Ishikawa (cell line): ENCODE results near the gene IFNGR1.

ENCODE experiments used
- EGR1 ChIP-seq: IDR thresholded peaks from 2 replicates; pipeline ENCODE4 v1.6.1; 2012
- REST ChIP-seq: IDR thresholded peaks from 2 replicates; pipeline ENCODE4 v1.6.1; 2012; ENCODE audit warnings: low read depth, mild to moderate bottlenecking
- TAF1 ChIP-seq: IDR thresholded peaks from 2 replicates; pipeline ENCODE4 v1.6.1; 2012; ENCODE audit warnings: low read depth, mild to moderate bottlenecking

- no peak for TF ChIP-seq EGR1
- no peak for TF ChIP-seq REST
- TF ChIP-seq TAF1: no peak
These were observed 27.5 kb downstream of the IFNGR1 start for GRCh38 chr6:137191670-137192069.
